Panc1 (cell line): ENCODE measurements around the gene DCST1. TPM values are rescaled to one million over a fixed set of nuclear protein-coding genes. Genes with fewer than 3 reads are reported as not detected.
A peak's percentile ranks its signal among the peaks of the same experiment; 100 is the strongest.

ENCODE experiments used
- ATAC-seq: fragments of 200-7000 bp; cut with Tn5 transposase; 2 replicates; pipeline ENCODE4 v1.9.1; 2020; ENCODE audit warnings: mild to moderate bottlenecking, moderate library complexity
- BruUV-seq: library from RNA; stranded (reverse); fragments of 400-500 nt; replicated peaks from 2 replicates; lab custom pipeline; 2021; lab: Mats Ljungman, UMichigan
- CTCF ChIA-PET: fragments of 300-600 bp; sonication (Branson Sonifier 250); formaldehyde crosslinking; loops from one replicate; lab custom pipeline; 2022; ENCODE audit warnings: antibody characterized with exemption; lab: Charles Lee
- POLR2A ChIA-PET: fragments of 300-600 bp; sonication (Branson Sonifier 250); formaldehyde crosslinking; loops from one replicate; lab custom pipeline; 2022; ENCODE audit warnings: antibody characterized with exemption; lab: Charles Lee
- DNase-seq: peaks from one replicate; pipeline ENCODE4 v3.0.0-alpha.2; 2010; ENCODE audit warnings: low read depth, low spot score
- H3K27ac ChIP-seq: 2 replicates; pipeline ENCODE4 v1.5.1; 2011; ENCODE audit warnings: mild to moderate bottlenecking, low read length, inconsistent platforms
- H3K27me3 ChIP-seq: fragments of 200-500 bp; sonication (Bioruptor generic); 2 replicates; pipeline ENCODE4 v1.6.0; 2014; ENCODE audit warnings: low read length, inconsistent platforms; ENCODE audit not compliant: control insufficient read depth, insufficient read depth
- H3K36me3 ChIP-seq: fragments of 200-500 bp; sonication (Bioruptor generic); 2 replicates; pipeline ENCODE4 v1.5.1; 2014; ENCODE audit warnings: inconsistent platforms, mild to moderate bottlenecking, low read length, moderate library complexity; ENCODE audit not compliant: control insufficient read depth, insufficient read depth
- H3K4me1 ChIP-seq: 2 replicates; pipeline ENCODE4 v1.5.1; 2011; ENCODE audit warnings: inconsistent platforms, mild to moderate bottlenecking, low read length, moderate library complexity; ENCODE audit not compliant: control insufficient read depth, insufficient read depth
- H3K4me3 ChIP-seq, 2 experiments: 2 replicates each; pipeline ENCODE4 v1.5.1; 2011 to 2012; ENCODE audit warnings: low read depth in 2 of 2, low read length in 2 of 2, mild to moderate bottlenecking in 2 of 2, inconsistent platforms in 1 of 2, moderate library complexity in 1 of 2
- H3K9me3 ChIP-seq: fragments of 200-500 bp; sonication (Bioruptor generic); 2 replicates; pipeline ENCODE4 v1.5.1; 2014; ENCODE audit warnings: low read depth, mild to moderate bottlenecking, inconsistent platforms, low read length, moderate library complexity; ENCODE audit not compliant: control insufficient read depth, insufficient read depth
- POLR2AphosphoS5 ChIP-seq: IDR thresholded peaks from 2 replicates; pipeline ENCODE4 v1.6.1; 2012; ENCODE audit warnings: mild to moderate bottlenecking, low read depth, low read length, moderate library complexity
- SIN3A ChIP-seq: IDR thresholded peaks from 2 replicates; pipeline ENCODE4 v1.6.1; 2012; ENCODE audit warnings: low read depth, mild to moderate bottlenecking, low read length, moderate library complexity, borderline replicate concordance; ENCODE audit not compliant: insufficient read depth
- TCF7L2 ChIP-seq: IDR thresholded peaks from 2 replicates; pipeline ENCODE4 v1.6.1; 2011; ENCODE audit warnings: mild to moderate bottlenecking, low read depth, low read length, inconsistent platforms
- in situ Hi-C: cut with HindIII; loops from 2 replicates; pipeline ENCODE4 v1.10.0; 2016; ENCODE audit warnings: low sequenced_read_pairs, low pct_unique_long_range_greater_than_20kb
- intact Hi-C: fragments of 100-400 bp; cut with micrococcal nuclease; formaldehyde crosslinking; loops from one replicate; pipeline ENCODE4 v1.10.0; 2022; ENCODE audit not compliant: unreplicated experiment
- total RNA-seq: library from RNA; stranded (reverse); gene quantifications from one replicate; pipeline ENCODE4 v1.2.1, GENCODE V29; 2021; ENCODE audit not compliant: unreplicated experiment
- TF ChIP-seq, protein P1 (sequence below): fragments of 450-650 bp; IDR thresholded peaks from 2 replicates; pipeline ENCODE4 v1.5.1; 2017; ENCODE audit warnings: mild to moderate bottlenecking
- TF ChIP-seq, protein P2 (sequence below), 2 experiments: IDR thresholded peaks; 2 replicates each; pipeline ENCODE4 v1.6.1; 2011 to 2012; ENCODE audit warnings: low read depth in 2 of 2, control low read depth in 1 of 2, low read length in 1 of 2, mild to moderate bottlenecking in 1 of 2, moderate library complexity in 1 of 2; ENCODE audit not compliant: insufficient read depth in 1 of 2

Gene DCST1
- total RNA-seq, 1 experiment from 2014 or later, result not detected

DNA sequence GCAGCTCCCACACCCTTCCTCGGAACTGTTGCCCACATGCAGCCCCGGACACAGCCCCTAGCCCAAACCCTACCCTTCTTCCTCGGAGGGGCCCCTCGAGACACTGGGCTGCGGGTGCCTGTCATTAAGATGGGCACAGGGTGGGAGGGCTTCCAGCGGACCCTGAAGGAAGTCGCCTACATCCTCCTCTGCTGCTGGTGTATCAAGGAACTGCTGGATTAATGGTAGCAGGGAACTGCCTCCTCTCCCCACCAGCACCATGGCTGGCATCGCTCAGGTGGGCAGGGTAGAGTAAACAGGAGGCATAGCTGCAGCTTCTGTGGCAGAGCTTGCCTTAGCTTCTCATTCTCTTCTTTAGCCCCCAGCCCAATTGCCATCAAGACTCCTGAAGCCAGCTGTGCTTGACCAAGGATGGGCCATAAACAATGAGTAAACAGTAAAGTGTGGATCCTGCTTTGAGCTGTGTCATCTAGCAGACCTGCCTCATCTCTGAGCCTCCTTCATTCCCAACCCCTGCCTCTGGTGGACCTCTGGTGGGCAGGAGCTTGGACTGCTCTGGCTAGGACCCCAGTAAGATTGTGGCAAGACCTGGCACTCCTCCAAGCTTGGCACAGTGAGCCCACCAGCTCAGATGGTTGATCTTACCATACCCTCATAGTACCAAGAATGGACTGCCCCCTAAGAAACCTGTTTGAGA, 39.9 kb upstream of the DCST1 start, which contains the start of gene LENEP:
Gene LENEP, plus strand, starts transcription at position 15 of the 697 bp plus-strand sequence. Its CDS starts 22 bp downstream, at position 37.
- BruUV-seq, result no TSS peak
- Histone ChIP-seq H3K4me1 (peaks cover 8% of the 10 kb centered on the region), H3K9me3 (no peaks in the 10 kb centered on the region), H3K27ac (peak within 1 kb of the TSS; percentile 48; the same call in 1 of the 2 replicates), H3K36me3 (peaks cover 4% of the 10 kb centered on the region; the same call in 1 of the 2 replicates), H3K4me3 (no peak within 1 kb of the TSS), H3K27me3 (no peaks in the 10 kb centered on the region)
- TF ChIP-seq, protein P1, sequence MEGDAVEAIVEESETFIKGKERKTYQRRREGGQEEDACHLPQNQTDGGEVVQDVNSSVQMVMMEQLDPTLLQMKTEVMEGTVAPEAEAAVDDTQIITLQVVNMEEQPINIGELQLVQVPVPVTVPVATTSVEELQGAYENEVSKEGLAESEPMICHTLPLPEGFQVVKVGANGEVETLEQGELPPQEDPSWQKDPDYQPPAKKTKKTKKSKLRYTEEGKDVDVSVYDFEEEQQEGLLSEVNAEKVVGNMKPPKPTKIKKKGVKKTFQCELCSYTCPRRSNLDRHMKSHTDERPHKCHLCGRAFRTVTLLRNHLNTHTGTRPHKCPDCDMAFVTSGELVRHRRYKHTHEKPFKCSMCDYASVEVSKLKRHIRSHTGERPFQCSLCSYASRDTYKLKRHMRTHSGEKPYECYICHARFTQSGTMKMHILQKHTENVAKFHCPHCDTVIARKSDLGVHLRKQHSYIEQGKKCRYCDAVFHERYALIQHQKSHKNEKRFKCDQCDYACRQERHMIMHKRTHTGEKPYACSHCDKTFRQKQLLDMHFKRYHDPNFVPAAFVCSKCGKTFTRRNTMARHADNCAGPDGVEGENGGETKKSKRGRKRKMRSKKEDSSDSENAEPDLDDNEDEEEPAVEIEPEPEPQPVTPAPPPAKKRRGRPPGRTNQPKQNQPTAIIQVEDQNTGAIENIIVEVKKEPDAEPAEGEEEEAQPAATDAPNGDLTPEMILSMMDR, result no peak
- TF ChIP-seq POLR2AphosphoS5, result no peak
- TF ChIP-seq SIN3A, result no peak
- TF ChIP-seq, protein P2, sequence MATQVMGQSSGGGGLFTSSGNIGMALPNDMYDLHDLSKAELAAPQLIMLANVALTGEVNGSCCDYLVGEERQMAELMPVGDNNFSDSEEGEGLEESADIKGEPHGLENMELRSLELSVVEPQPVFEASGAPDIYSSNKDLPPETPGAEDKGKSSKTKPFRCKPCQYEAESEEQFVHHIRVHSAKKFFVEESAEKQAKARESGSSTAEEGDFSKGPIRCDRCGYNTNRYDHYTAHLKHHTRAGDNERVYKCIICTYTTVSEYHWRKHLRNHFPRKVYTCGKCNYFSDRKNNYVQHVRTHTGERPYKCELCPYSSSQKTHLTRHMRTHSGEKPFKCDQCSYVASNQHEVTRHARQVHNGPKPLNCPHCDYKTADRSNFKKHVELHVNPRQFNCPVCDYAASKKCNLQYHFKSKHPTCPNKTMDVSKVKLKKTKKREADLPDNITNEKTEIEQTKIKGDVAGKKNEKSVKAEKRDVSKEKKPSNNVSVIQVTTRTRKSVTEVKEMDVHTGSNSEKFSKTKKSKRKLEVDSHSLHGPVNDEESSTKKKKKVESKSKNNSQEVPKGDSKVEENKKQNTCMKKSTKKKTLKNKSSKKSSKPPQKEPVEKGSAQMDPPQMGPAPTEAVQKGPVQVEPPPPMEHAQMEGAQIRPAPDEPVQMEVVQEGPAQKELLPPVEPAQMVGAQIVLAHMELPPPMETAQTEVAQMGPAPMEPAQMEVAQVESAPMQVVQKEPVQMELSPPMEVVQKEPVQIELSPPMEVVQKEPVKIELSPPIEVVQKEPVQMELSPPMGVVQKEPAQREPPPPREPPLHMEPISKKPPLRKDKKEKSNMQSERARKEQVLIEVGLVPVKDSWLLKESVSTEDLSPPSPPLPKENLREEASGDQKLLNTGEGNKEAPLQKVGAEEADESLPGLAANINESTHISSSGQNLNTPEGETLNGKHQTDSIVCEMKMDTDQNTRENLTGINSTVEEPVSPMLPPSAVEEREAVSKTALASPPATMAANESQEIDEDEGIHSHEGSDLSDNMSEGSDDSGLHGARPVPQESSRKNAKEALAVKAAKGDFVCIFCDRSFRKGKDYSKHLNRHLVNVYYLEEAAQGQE (IDR thresholded peaks at IDR 0.05; ENCODE audit: insufficient read depth in 1 of 2, low read depth in 2 of 2, low read length in 1 of 2), result no peak
- TF ChIP-seq TCF7L2, result no peak
- in situ Hi-C loops (no loop called here), intact Hi-C loops (no loop called here)
- ATAC-seq, result peak; percentile 7; the same call in 1 of the 2 replicates
- DNase-seq, result no peak
- CTCF ChIA-PET, result interaction anchor here (0.6 to 0.8 kb wide), 3 partner anchors 19 to 24 kb away, joined by 3 to 7 read pairs (median 3); no protein-coding TSS in a partner anchor
- POLR2A ChIA-PET, result interaction anchor here (0.6 to 1.6 kb wide), 4 partner anchors 9 to 24 kb away, joined by 3 to 12 read pairs (median 3); partner anchors contain the start of gene FLAD1

DNA sequence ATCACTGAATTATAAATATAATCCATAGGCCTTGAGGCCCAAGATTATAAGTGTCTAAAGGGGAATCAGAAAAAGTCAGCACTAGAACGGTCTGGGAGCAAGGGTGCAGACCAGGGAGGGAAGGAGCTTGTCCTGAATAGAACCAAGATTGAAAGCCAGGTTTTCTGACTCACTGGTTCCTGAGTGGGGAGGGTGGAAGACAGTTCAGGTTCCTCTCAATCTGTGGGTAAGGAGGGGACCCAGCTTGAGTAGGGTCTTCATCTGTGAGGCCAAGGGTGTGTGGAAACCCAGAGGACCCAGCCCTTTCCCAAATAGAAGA, 39.4 kb upstream of the DCST1 start:
- H3K36me3 ChIP-seq, result peaks cover 4% of the 10 kb centered on the region; the same call in 1 of the 2 replicates
- H3K27ac ChIP-seq, result peak overlapping the region; percentile 48; the same call in 1 of the 2 replicates
- no peaks in the 10 kb centered on the region for H3K9me3 ChIP-seq
- no peak for TF ChIP-seq SIN3A
- TF ChIP-seq, protein P1, result no peak
- no peak for TF ChIP-seq TCF7L2
- TF ChIP-seq, protein P2 (IDR thresholded peaks at IDR 0.05; ENCODE audit: insufficient read depth in 1 of 2, low read depth in 2 of 2, low read length in 1 of 2), result no peak
- no peak for TF ChIP-seq POLR2AphosphoS5
- ATAC-seq, result no peak
- in situ Hi-C loops (no loop called here), intact Hi-C loops (no loop called here)
- peaks cover 8% of the 10 kb centered on the region for H3K4me1 ChIP-seq
- DNase-seq, result no peak
- POLR2A ChIA-PET, result interaction anchor here (1.2 kb wide), 1 partner anchor 20 kb away, joined by 3 read pairs; no protein-coding TSS in a partner anchor
- H3K4me3 ChIP-seq, result no peak overlapping the region
- BruUV-seq, result no TSS peak
- no peaks in the 10 kb centered on the region for H3K27me3 ChIP-seq
- CTCF ChIA-PET, result interaction anchor here (0.6 to 0.8 kb wide), 2 partner anchors 23 to 90 kb away, joined by 3 read pairs; no protein-coding TSS in a partner anchor
